ENCODE measurements around the gene MAGEB16.

- TF ChIP-seq CTCF (conservative IDR thresholded peaks at IDR 0.05) (no peak), EZH2 (IDR thresholded peaks at IDR 0.05; ENCODE audit: low read depth) (no peak)
Measured at GRCh38 chrX:35787867-35788266, 10.3 kb upstream of the MAGEB16 start.
